ENCODE data around the gene HRH1.

GRCh38 chr3:11206316-11206715 is 52.0 kb downstream of the HRH1 start:
- TF ChIP-seq RFX5 (IDR thresholded peaks at IDR 0.05; ENCODE audit: low read depth, low read length) = no peak
- TF ChIP-seq, protein P1, sequence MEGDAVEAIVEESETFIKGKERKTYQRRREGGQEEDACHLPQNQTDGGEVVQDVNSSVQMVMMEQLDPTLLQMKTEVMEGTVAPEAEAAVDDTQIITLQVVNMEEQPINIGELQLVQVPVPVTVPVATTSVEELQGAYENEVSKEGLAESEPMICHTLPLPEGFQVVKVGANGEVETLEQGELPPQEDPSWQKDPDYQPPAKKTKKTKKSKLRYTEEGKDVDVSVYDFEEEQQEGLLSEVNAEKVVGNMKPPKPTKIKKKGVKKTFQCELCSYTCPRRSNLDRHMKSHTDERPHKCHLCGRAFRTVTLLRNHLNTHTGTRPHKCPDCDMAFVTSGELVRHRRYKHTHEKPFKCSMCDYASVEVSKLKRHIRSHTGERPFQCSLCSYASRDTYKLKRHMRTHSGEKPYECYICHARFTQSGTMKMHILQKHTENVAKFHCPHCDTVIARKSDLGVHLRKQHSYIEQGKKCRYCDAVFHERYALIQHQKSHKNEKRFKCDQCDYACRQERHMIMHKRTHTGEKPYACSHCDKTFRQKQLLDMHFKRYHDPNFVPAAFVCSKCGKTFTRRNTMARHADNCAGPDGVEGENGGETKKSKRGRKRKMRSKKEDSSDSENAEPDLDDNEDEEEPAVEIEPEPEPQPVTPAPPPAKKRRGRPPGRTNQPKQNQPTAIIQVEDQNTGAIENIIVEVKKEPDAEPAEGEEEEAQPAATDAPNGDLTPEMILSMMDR (IDR thresholded peaks at IDR 0.05 in 2 of 3, conservative IDR thresholded peaks at IDR 0.05 in 1 of 3; ENCODE audit: control insufficient read depth in 2 of 3, extremely low read depth in 1 of 3, insufficient read depth in 1 of 3, low read depth in 3 of 3, low read length in 3 of 3) = no peak
- TF ChIP-seq, protein P2, sequence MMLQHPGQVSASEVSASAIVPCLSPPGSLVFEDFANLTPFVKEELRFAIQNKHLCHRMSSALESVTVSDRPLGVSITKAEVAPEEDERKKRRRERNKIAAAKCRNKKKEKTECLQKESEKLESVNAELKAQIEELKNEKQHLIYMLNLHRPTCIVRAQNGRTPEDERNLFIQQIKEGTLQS (IDR thresholded peaks at IDR 0.05; ENCODE audit: borderline replicate concordance, extremely low read depth, low read depth, low read length) = no peak
- TF ChIP-seq MLLT1 (IDR thresholded peaks at IDR 0.05) = no peak
- no peak for TF ChIP-seq RAD21 (IDR thresholded peaks at IDR 0.05; ENCODE audit: insufficient read depth, low read depth, low read length)
- no peak for TF ChIP-seq REST (IDR thresholded peaks at IDR 0.05; ENCODE audit: low read depth, low read length)
- TF ChIP-seq SMC3 (IDR thresholded peaks at IDR 0.05; ENCODE audit: borderline replicate concordance, low read length) = no peak
- TF ChIP-seq ZZZ3 (IDR thresholded peaks at IDR 0.05; ENCODE audit: control insufficient read depth, insufficient read length, low read depth) = no peak
- TF ChIP-seq CEBPB (IDR thresholded peaks at IDR 0.05; ENCODE audit: borderline replicate concordance in 1 of 2, low read depth in 2 of 2, low read length in 2 of 2) = no peak
- no peak for TF ChIP-seq PAX5 (IDR thresholded peaks at IDR 0.05; ENCODE audit: borderline replicate concordance, low read depth, low read length)
